22Rv1 (cell line): Measurements from ENCODE around the gene APLN.

ENCODE experiments used
- H3K27ac ChIP-seq: fragments of 450-650 bp; 2 replicates; pipeline ENCODE4 v1.5.1; 2017
- CTCF ChIP-seq: fragments of 450-650 bp; IDR thresholded peaks from 2 replicates; pipeline ENCODE4 v1.5.1; 2017; ENCODE audit warnings: mild to moderate bottlenecking
- ZFX ChIP-seq: fragments of 450-650 bp; IDR thresholded peaks from 2 replicates; pipeline ENCODE4 v1.6.1; 2017; ENCODE audit warnings: antibody characterized with exemption, borderline replicate concordance

The APLN gene

GRCh38 chrX:129641469-129641868 is 13.3 kb downstream of the APLN start:
- no peak for TF ChIP-seq CTCF

GRCh38 chrX:129640737-129641136 is 14.0 kb downstream of the APLN start:
- TF ChIP-seq ZFX = no peak
- no peak for TF ChIP-seq CTCF

More at GRCh38 chrX:129641469-129641868, 13.3 kb downstream of the APLN start:
- H3K27ac ChIP-seq = no peak overlapping the region

GRCh38 chrX:129638917-129639316 is 15.8 kb downstream of the APLN start:
- no peak overlapping the region for H3K27ac ChIP-seq
- TF ChIP-seq ZFX = no peak
- TF ChIP-seq CTCF = no peak

More at GRCh38 chrX:129640737-129641136, 14.0 kb downstream of the APLN start:
- H3K27ac ChIP-seq = no peak overlapping the region

- H3K27ac ChIP-seq = peak overlapping the region; percentile 29; the same call in 1 of the 2 replicates
- TF ChIP-seq CTCF (peak; percentile 81), ZFX (no peak)
Observed at GRCh38 chrX:129637217-129638109, 17.3 kb downstream of the APLN start.

- H3K27ac ChIP-seq = no peak overlapping the region
- no peak for TF ChIP-seq ZFX
- no peak for TF ChIP-seq CTCF
Observed at GRCh38 chrX:129636175-129636681, 18.5 kb downstream of the APLN start.

GRCh38 chrX:129634541-129634940 is 20.2 kb downstream of the APLN start:
- no peak overlapping the region for H3K27ac ChIP-seq
- TF ChIP-seq ZFX (no peak), CTCF (no peak)

GRCh38 chrX:129632443-129632842 is 22.3 kb downstream of the APLN start:
- TF ChIP-seq CTCF = no peak
- no peak for TF ChIP-seq ZFX
- no peak overlapping the region for H3K27ac ChIP-seq
